Astrocyte (in vitro differentiated cells and primary cell): ENCODE results near the gene CTTNBP2. TPM values are rescaled to one million over a fixed set of nuclear protein-coding genes. Genes with fewer than 3 reads are reported as not detected.

Experiments
- DNase-seq: peaks from one replicate; pipeline ENCODE4 v3.0.0-alpha.2; 2010; ENCODE audit warnings: low read depth
- FAIRE-seq: peaks from 2 replicates; lab custom pipeline; 2011; peaks lifted over from hg19 to GRCh38; lab: Jason Lieb, UNC
- H2AFZ ChIP-seq: 2 replicates; pipeline ENCODE4 v1.6.0; 2012; ENCODE audit warnings: low read depth, low read length, inconsistent platforms
- H3K27ac ChIP-seq: 2 replicates; pipeline ENCODE4 v1.5.1; 2011; ENCODE audit warnings: low read depth, low read length, inconsistent platforms
- H3K27me3 ChIP-seq: 2 replicates; pipeline ENCODE4 v1.6.0; 2011; ENCODE audit warnings: low read length, inconsistent platforms; ENCODE audit not compliant: insufficient read depth
- H3K36me3 ChIP-seq: 2 replicates; pipeline ENCODE4 v1.5.1; 2011; ENCODE audit warnings: low read length, inconsistent platforms; ENCODE audit not compliant: insufficient read depth
- H3K4me1 ChIP-seq: 2 replicates; pipeline ENCODE4 v1.5.1; 2011; ENCODE audit warnings: low read length, inconsistent platforms; ENCODE audit not compliant: insufficient read depth
- H3K4me2 ChIP-seq: 2 replicates; pipeline ENCODE4 v1.6.0; 2012; ENCODE audit warnings: low read length, inconsistent platforms
- H3K4me3 ChIP-seq: 2 replicates; pipeline ENCODE4 v1.5.1; 2011; ENCODE audit warnings: low read depth, mild to moderate bottlenecking, low read length, inconsistent platforms; ENCODE audit not compliant: insufficient read depth
- H3K79me2 ChIP-seq: 2 replicates; pipeline ENCODE4 v1.6.0; 2012; ENCODE audit warnings: mild to moderate bottlenecking, low read length, inconsistent platforms; ENCODE audit not compliant: insufficient read depth
- H3K9ac ChIP-seq: 2 replicates; pipeline ENCODE4 v1.6.0; 2012; ENCODE audit warnings: mild to moderate bottlenecking, low read length, inconsistent platforms
- H3K9me3 ChIP-seq: 2 replicates; pipeline ENCODE4 v1.5.1; 2012; ENCODE audit warnings: low read depth, mild to moderate bottlenecking, low read length, inconsistent platforms; ENCODE audit not compliant: insufficient read depth
- H4K20me1 ChIP-seq: 2 replicates; pipeline ENCODE4 v1.6.0; 2012; ENCODE audit warnings: low read length, inconsistent platforms; ENCODE audit not compliant: insufficient read depth
- H3K27ac Mint-ChIP-seq: one replicate; pipeline ENCODE4 v1.8.0; 2021; ENCODE audit warnings: mild to moderate bottlenecking, mixed read lengths; ENCODE audit not compliant: unreplicated experiment
- H3K27me3 Mint-ChIP-seq: one replicate; pipeline ENCODE4 v1.8.0; 2021; ENCODE audit warnings: low read depth, mixed read lengths; ENCODE audit not compliant: unreplicated experiment
- H3K36me3 Mint-ChIP-seq: one replicate; pipeline ENCODE4 v1.8.0; 2021; ENCODE audit warnings: low read depth, mixed read lengths; ENCODE audit not compliant: unreplicated experiment
- H3K4me1 Mint-ChIP-seq: one replicate; pipeline ENCODE4 v1.8.0; 2021; ENCODE audit warnings: low read depth, mixed read lengths; ENCODE audit not compliant: unreplicated experiment
- H3K4me3 Mint-ChIP-seq: one replicate; pipeline ENCODE4 v1.8.0; 2021; ENCODE audit warnings: mild to moderate bottlenecking, moderate library complexity, mixed read lengths; ENCODE audit not compliant: unreplicated experiment
- H3K9me3 Mint-ChIP-seq: one replicate; pipeline ENCODE4 v1.8.0; 2021; ENCODE audit warnings: mild to moderate bottlenecking, mixed read lengths; ENCODE audit not compliant: unreplicated experiment
- EZH2 ChIP-seq: IDR thresholded peaks from 2 replicates; pipeline ENCODE4 v1.6.1; 2012; ENCODE audit warnings: mild to moderate bottlenecking, low read length, inconsistent platforms; ENCODE audit not compliant: insufficient read depth
- total RNA-seq: library from RNA; stranded (reverse); gene quantifications from 2 replicates; pipeline ENCODE4 v1.2.1, GENCODE V29; 2021
- TF ChIP-seq, protein P1 (sequence below): IDR thresholded peaks from 2 replicates; pipeline ENCODE4 v1.5.1; 2011; ENCODE audit warnings: low read depth, mild to moderate bottlenecking, inconsistent platforms, low read length, moderate library complexity; ENCODE audit not compliant: insufficient read depth

The CTTNBP2 gene
- total RNA-seq, 1 donor from 2014 or later = 4.9 TPM

DNA sequence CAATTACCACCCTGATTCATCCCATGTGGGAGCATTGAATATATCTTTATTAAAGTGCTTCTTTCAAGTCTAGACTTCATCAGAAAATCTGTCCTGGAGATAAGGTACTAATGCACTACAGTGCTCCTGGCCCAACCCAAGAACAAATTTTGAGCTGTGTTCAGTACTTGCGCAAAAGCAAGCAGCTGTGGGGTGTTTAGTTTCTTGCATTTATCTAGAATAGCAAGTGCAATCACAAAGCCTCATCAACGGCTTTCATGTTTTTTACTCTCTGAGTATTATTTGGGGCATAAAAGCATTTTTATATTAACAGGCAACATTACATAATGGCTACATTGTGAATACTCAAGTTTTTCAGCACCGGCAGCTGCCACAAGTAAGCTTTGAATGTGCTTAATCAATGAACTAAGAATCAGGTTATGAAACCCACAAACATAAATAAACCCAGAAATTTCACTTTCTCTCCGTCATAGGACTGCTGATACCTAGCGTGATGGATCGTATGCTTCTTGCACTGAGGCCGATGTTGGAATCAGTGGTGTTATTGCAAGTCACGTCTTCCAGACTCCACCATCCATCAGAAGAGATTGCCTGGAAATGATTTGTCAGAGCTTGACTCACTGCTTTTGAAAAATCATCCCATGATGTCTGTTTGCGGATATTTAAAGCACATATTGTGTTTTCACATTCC is 113.1 kb downstream of the CTTNBP2 start:
- Histone ChIP-seq H3K9ac (no peak overlapping the region), H3K27me3 (no peaks in the 10 kb centered on the region), H3K79me2 (no peaks in the 10 kb centered on the region), H3K4me2 (no peak overlapping the region), H4K20me1 (no peaks in the 10 kb centered on the region), H3K27ac (no peak overlapping the region), H2AFZ (no peak overlapping the region), H3K36me3 (no peaks in the 10 kb centered on the region), H3K4me1 (no peaks in the 10 kb centered on the region), H3K9me3 (no peaks in the 10 kb centered on the region), H3K4me3 (no peak overlapping the region)
- Mint-ChIP-seq H3K4me1 (peaks cover 2% of the 10 kb centered on the region), H3K27me3 (no peaks in the 10 kb centered on the region), H3K36me3 (no peaks in the 10 kb centered on the region), H3K9me3 (no peaks in the 10 kb centered on the region), H3K4me3 (no peak overlapping the region), H3K27ac (no peak overlapping the region)
- DNase-seq = peak; percentile 97
- TF ChIP-seq, protein P1, sequence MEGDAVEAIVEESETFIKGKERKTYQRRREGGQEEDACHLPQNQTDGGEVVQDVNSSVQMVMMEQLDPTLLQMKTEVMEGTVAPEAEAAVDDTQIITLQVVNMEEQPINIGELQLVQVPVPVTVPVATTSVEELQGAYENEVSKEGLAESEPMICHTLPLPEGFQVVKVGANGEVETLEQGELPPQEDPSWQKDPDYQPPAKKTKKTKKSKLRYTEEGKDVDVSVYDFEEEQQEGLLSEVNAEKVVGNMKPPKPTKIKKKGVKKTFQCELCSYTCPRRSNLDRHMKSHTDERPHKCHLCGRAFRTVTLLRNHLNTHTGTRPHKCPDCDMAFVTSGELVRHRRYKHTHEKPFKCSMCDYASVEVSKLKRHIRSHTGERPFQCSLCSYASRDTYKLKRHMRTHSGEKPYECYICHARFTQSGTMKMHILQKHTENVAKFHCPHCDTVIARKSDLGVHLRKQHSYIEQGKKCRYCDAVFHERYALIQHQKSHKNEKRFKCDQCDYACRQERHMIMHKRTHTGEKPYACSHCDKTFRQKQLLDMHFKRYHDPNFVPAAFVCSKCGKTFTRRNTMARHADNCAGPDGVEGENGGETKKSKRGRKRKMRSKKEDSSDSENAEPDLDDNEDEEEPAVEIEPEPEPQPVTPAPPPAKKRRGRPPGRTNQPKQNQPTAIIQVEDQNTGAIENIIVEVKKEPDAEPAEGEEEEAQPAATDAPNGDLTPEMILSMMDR = no peak
- no peak for TF ChIP-seq EZH2
- FAIRE-seq = no peak

DNA sequence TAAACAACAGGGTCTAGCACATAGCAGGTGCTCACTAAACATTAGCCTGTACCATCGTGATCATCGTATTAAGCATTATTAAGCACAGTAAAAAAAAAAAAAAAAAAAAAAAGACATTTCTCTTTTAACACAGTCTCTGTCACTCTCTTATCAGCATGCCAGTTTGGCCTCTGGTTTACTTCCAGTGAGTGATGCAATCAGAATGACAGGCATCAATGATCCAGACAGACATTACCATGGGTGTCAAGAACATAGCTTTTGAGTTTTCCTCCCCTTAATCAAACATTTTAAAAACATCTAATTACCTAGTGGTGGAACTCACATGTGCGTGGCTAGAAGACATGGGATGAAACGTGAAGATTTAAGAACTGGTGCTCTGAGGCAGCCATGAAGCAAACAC is 115.8 kb downstream of the CTTNBP2 start:
- TF ChIP-seq EZH2 = no peak
- TF ChIP-seq, protein P1 = no peak
- no peaks in the 10 kb centered on the region for H3K27me3 Mint-ChIP-seq
- no peak overlapping the region for H3K4me2 ChIP-seq
- no peaks in the 10 kb centered on the region for H3K9me3 Mint-ChIP-seq
- H3K4me1 ChIP-seq = no peaks in the 10 kb centered on the region
- H3K4me3 ChIP-seq = no peak overlapping the region
- no peak overlapping the region for H3K27ac ChIP-seq
- no peak overlapping the region for H2AFZ ChIP-seq
- H3K36me3 Mint-ChIP-seq = no peaks in the 10 kb centered on the region
- no peak for FAIRE-seq
- H3K36me3 ChIP-seq = no peaks in the 10 kb centered on the region
- H4K20me1 ChIP-seq = no peaks in the 10 kb centered on the region
- no peak for DNase-seq
- H3K79me2 ChIP-seq = no peaks in the 10 kb centered on the region
- H3K4me1 Mint-ChIP-seq = peaks cover 2% of the 10 kb centered on the region
- H3K27me3 ChIP-seq = no peaks in the 10 kb centered on the region
- no peak overlapping the region for H3K9ac ChIP-seq
- no peaks in the 10 kb centered on the region for H3K9me3 ChIP-seq
- no peak overlapping the region for H3K27ac Mint-ChIP-seq
- no peak overlapping the region for H3K4me3 Mint-ChIP-seq

DNA sequence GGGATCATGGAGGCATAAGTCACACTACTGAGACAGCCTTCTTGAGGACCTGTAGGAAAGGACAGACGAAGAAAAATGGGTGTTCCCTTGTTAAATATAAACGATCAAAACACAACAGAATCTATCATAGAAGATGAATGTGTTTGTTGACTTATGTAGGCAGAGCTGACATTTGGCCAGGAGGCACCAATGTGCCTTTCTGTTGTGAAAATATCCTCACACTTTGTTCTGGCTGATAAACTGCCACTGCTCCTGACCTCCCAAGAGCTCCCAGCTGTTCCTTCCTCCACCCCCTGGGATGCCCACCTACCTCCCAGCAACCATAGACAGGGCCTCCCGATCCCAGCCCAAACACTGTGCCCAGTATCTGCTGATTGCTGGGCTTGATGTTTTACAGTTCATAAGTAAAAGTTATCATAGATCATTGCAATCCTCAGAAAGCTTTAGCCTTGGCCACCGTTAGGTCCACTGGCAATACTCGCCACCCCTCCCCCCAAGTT is 116.6 kb downstream of the CTTNBP2 start:
- no peaks in the 10 kb centered on the region for H3K27me3 ChIP-seq
- H3K79me2 ChIP-seq = no peaks in the 10 kb centered on the region
- no peak overlapping the region for H2AFZ ChIP-seq
- no peak overlapping the region for H3K4me3 Mint-ChIP-seq
- H3K27ac ChIP-seq = no peak overlapping the region
- no peaks in the 10 kb centered on the region for H3K27me3 Mint-ChIP-seq
- H3K4me1 Mint-ChIP-seq = no peaks in the 10 kb centered on the region
- no peak overlapping the region for H3K27ac Mint-ChIP-seq
- no peak overlapping the region for H3K9ac ChIP-seq
- no peaks in the 10 kb centered on the region for H3K36me3 Mint-ChIP-seq
- FAIRE-seq = no peak
- no peak for DNase-seq
- H3K9me3 Mint-ChIP-seq = no peaks in the 10 kb centered on the region
- no peaks in the 10 kb centered on the region for H3K36me3 ChIP-seq
- no peak for TF ChIP-seq EZH2
- TF ChIP-seq, protein P1 = no peak
- H3K9me3 ChIP-seq = no peaks in the 10 kb centered on the region
- no peaks in the 10 kb centered on the region for H4K20me1 ChIP-seq
- no peak overlapping the region for H3K4me2 ChIP-seq
- no peak overlapping the region for H3K4me3 ChIP-seq
- no peaks in the 10 kb centered on the region for H3K4me1 ChIP-seq
